Activated CD4-positive, alpha-beta T cell treated with anti-CD3 and anti-CD28 coated beads, Interleukin-2, amount 10 ng/mL, durations not matched to agents 7 days and 5 days (primary cell): ENCODE data around the gene LCLAT1. TPM values are rescaled to one million over a fixed set of nuclear protein-coding genes. Genes with fewer than 3 reads are reported as not detected.

Experiments
- CTCF ChIA-PET: fragments of 350-600 bp; sonication (Branson Sonifier 250); formaldehyde crosslinking; loops from one replicate; lab custom pipeline; 2021; ENCODE audit warnings: antibody characterized with exemption; lab: Charles Lee
- POLR2A ChIA-PET: fragments of 350-600 bp; sonication (Branson Sonifier 250); formaldehyde crosslinking; loops from one replicate; lab custom pipeline; 2021; ENCODE audit warnings: antibody characterized with exemption; lab: Charles Lee
- DNase-seq: peaks from one replicate; pipeline ENCODE4 v3.0.0-alpha.2; 2020
- H3K27ac Mint-ChIP-seq: one replicate; pipeline ENCODE4 v1.8.0; 2021; ENCODE audit warnings: mild to moderate bottlenecking, moderate library complexity, mixed read lengths
- H3K27me3 Mint-ChIP-seq: one replicate; pipeline ENCODE4 v1.8.0; 2021; ENCODE audit warnings: mixed read lengths
- H3K36me3 Mint-ChIP-seq: one replicate; pipeline ENCODE4 v1.8.0; 2021; ENCODE audit warnings: low read depth, mixed read lengths
- H3K4me1 Mint-ChIP-seq: one replicate; pipeline ENCODE4 v1.8.0; 2021; ENCODE audit warnings: mixed read lengths
- H3K4me3 Mint-ChIP-seq: one replicate; pipeline ENCODE4 v1.8.0; 2021; ENCODE audit warnings: mild to moderate bottlenecking, moderate library complexity, mixed read lengths
- H3K9me3 Mint-ChIP-seq: one replicate; pipeline ENCODE4 v1.8.0; 2021; ENCODE audit warnings: mixed read lengths
- total RNA-seq, 2 experiments: library from RNA; stranded (reverse); gene quantifications; one replicate each; pipeline ENCODE4 v1.2.3, GENCODE V29; 2021

LCLAT1 gene
- total RNA-seq, 2 experiments from 2014 or later, result 20.7 to 24.6 TPM

DNA sequence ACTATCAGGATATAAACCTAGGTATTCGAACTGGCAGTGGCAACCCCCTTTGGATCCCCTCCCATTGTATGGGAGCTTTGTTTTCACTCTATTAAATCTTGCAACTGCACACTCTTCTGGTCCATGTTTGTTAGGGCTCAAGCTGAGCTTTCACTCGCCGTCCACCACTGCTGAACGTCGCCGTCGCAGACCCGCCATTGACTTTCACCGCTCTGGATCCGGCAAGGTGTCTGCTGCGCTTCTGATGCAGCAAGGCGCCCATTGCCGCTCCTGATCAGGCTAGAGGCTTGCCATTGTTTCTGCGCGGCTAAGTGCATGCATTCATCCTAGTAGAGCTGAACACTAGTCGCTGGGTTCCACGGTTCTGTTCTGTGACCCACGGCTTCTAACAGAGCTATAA is 69.1 kb downstream of the LCLAT1 start:
- ChIA-PET POLR2A (no interaction called here), CTCF (interaction anchor here (1.9 kb wide), 1 partner anchor 9 kb away, joined by 6 read pairs; no protein-coding TSS in a partner anchor)
- Mint-ChIP-seq H3K36me3 (peaks cover 28% of the 10 kb centered on the region), H3K4me3 (no peak overlapping the region), H3K4me1 (no peaks in the 10 kb centered on the region), H3K9me3 (peaks cover 31% of the 10 kb centered on the region), H3K27me3 (no peaks in the 10 kb centered on the region), H3K27ac (no peak overlapping the region)
- DNase-seq, result no peak

DNA sequence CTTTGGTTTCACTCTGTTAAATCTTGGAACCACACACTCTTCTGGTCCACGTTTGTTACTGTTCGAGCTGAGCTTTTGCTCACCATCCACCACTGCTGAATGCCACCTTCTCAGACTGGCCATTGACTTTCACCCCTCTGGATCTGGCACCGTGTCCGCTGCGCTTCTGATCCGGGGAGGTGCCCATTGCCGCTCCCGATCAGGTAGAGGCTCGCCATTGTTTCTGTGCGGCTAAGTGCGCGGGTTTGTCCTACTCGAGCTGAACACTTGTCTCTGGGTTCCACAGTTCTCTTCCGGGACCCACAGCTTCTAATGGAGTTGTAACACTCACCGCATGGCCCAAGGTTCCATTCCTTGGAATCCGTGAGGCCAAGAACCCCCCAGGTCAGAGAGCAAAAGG is 72.8 kb downstream of the LCLAT1 start:
- Mint-ChIP-seq H3K27ac (no peak overlapping the region), H3K27me3 (no peaks in the 10 kb centered on the region), H3K36me3 (peaks cover 28% of the 10 kb centered on the region), H3K4me3 (no peak overlapping the region), H3K9me3 (peaks cover 31% of the 10 kb centered on the region), H3K4me1 (no peaks in the 10 kb centered on the region)
- POLR2A ChIA-PET, result no interaction called here
- CTCF ChIA-PET, result no interaction called here
- DNase-seq, result no peak

DNA sequence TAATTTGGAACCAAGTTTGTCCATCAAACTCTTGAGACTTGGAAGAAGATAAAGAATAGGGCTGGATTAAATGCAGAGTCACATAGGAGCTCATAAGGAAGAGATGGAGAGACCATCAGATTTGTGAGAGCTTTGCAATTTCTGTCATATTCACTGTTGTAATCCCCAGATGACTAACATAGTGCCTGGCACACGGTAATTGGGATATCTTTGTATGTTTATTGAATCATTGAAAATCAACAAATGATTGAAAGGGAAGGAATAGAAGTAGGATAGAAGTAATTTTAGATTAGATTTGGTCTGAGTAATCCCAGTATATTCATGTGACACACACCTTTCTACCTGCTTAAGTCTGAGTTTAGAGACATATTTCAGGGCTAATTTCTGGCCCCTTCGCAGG is 75.4 kb downstream of the LCLAT1 start:
- Mint-ChIP-seq H3K27ac (no peak overlapping the region), H3K9me3 (peaks cover 27% of the 10 kb centered on the region), H3K36me3 (peaks cover 40% of the 10 kb centered on the region), H3K4me3 (no peak overlapping the region), H3K27me3 (no peaks in the 10 kb centered on the region), H3K4me1 (no peaks in the 10 kb centered on the region)
- POLR2A ChIA-PET, result no interaction called here
- DNase-seq, result no peak
- CTCF ChIA-PET, result no interaction called here

- CTCF ChIA-PET, result no interaction called here
- Mint-ChIP-seq H3K27ac (no peak overlapping the region), H3K4me1 (no peaks in the 10 kb centered on the region), H3K27me3 (no peaks in the 10 kb centered on the region), H3K9me3 (peaks cover 7% of the 10 kb centered on the region), H3K36me3 (peaks cover 25% of the 10 kb centered on the region), H3K4me3 (no peak overlapping the region)
- no peak for DNase-seq
- POLR2A ChIA-PET, result no interaction called here
Observed at GRCh38 chr2:30527411-30527810, 80.4 kb downstream of the LCLAT1 start.

GRCh38 chr2:30527859-30528258 is 80.8 kb downstream of the LCLAT1 start:
- Mint-ChIP-seq H3K27me3 (no peaks in the 10 kb centered on the region), H3K9me3 (peaks cover 7% of the 10 kb centered on the region), H3K27ac (no peak overlapping the region), H3K4me1 (no peaks in the 10 kb centered on the region), H3K4me3 (no peak overlapping the region), H3K36me3 (peaks cover 26% of the 10 kb centered on the region)
- ChIA-PET POLR2A (no interaction called here), CTCF (no interaction called here)
- no peak for DNase-seq

GRCh38 chr2:30530346-30530745 is 83.3 kb downstream of the LCLAT1 start:
- no peak overlapping the region for H3K4me3 Mint-ChIP-seq
- POLR2A ChIA-PET, result no interaction called here
- no peaks in the 10 kb centered on the region for H3K4me1 Mint-ChIP-seq
- H3K27me3 Mint-ChIP-seq, result no peaks in the 10 kb centered on the region
- no peak overlapping the region for H3K27ac Mint-ChIP-seq
- H3K9me3 Mint-ChIP-seq, result peaks cover 12% of the 10 kb centered on the region
- no peak for DNase-seq
- H3K36me3 Mint-ChIP-seq, result peaks cover 44% of the 10 kb centered on the region
- CTCF ChIA-PET, result interaction anchor here (1.5 kb wide), 1 partner anchor 11 kb away, joined by 5 read pairs; no protein-coding TSS in a partner anchor

GRCh38 chr2:30541680-30542079 is 94.6 kb downstream of the LCLAT1 start:
- DNase-seq, result no peak
- peaks cover 6% of the 10 kb centered on the region for H3K9me3 Mint-ChIP-seq
- ChIA-PET POLR2A (no interaction called here), CTCF (interaction anchor here (1.5 kb wide), 1 partner anchor 12 kb away, joined by 5 read pairs; no protein-coding TSS in a partner anchor)
- H3K27me3 Mint-ChIP-seq, result no peaks in the 10 kb centered on the region
- peaks cover 11% of the 10 kb centered on the region for H3K4me1 Mint-ChIP-seq
- H3K4me3 Mint-ChIP-seq, result no peak overlapping the region
- H3K36me3 Mint-ChIP-seq, result peaks cover 23% of the 10 kb centered on the region
- H3K27ac Mint-ChIP-seq, result no peak overlapping the region

DNA sequence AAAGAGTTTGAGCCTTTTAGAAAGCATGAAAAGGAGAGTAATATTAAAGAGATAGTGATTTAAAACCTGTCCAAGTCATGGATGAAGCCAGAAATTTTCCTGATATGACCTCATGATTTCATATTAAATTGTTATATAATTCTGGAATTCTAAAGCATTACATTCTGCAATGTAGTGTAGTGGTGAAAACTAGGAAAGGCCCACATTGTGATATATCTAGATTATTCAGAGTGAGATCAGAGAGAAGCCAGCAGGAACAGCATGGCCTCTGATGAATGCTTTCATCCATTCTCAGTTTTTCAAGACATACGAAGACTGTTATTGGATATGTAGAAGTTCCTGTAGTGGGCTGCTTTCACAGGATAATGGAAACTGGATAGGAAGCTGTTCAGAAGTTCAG is 98.8 kb downstream of the LCLAT1 start:
- Mint-ChIP-seq H3K4me1 (peaks cover 11% of the 10 kb centered on the region), H3K27ac (no peak overlapping the region), H3K27me3 (no peaks in the 10 kb centered on the region), H3K36me3 (peaks cover 13% of the 10 kb centered on the region), H3K4me3 (no peak overlapping the region), H3K9me3 (peaks cover 5% of the 10 kb centered on the region)
- POLR2A ChIA-PET, result no interaction called here
- CTCF ChIA-PET, result no interaction called here
- no peak for DNase-seq

DNA sequence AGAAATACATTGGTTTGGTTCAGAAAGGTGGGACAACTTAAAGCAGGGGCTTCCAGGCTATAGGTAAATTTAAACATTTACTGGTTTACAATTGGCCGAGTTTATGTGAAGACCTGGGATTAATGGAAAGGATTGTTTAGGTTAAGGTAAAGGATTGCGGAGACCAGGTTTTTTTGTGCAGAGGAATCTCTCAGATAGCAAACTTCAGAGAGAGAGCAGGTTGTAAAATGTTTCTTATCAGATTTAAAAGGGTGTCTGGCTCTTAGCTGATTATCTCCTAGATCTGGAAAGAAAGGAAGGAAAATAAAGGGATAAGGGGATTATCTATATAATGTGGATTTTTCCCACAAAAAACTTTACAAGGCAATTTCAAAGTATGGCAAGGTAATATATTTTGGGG is 101.3 kb downstream of the LCLAT1 start:
- Mint-ChIP-seq H3K4me3 (no peak overlapping the region), H3K27me3 (no peaks in the 10 kb centered on the region), H3K36me3 (peaks cover 8% of the 10 kb centered on the region), H3K4me1 (no peaks in the 10 kb centered on the region), H3K27ac (no peak overlapping the region), H3K9me3 (no peaks in the 10 kb centered on the region)
- ChIA-PET CTCF (interaction anchor here (0.5 kb wide), 1 partner anchor 113 kb away, joined by 3 read pairs; no protein-coding TSS in a partner anchor), POLR2A (no interaction called here)
- no peak for DNase-seq

DNA sequence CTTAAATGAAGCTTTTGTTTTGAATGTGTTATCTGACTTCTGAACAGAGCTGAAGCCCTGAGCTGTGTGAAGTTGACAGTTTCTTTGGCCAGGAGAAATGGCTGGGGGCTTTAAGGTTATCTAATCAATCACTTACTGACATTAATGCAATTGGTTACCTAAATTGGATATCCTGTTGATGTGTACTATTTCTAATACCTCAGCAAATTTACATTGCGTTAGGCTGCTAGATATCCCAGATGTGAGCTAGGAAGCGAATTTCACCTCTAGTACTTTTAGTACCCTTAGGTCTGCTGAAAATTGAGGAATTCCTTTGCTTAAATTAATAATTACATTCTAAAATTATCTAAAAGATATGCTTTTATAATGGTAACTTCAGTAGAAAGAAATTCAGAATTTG is 102.0 kb downstream of the LCLAT1 start:
- Mint-ChIP-seq H3K4me3 (no peak overlapping the region), H3K36me3 (peaks cover 8% of the 10 kb centered on the region), H3K4me1 (no peaks in the 10 kb centered on the region), H3K27me3 (no peaks in the 10 kb centered on the region), H3K9me3 (no peaks in the 10 kb centered on the region), H3K27ac (no peak overlapping the region)
- DNase-seq, result no peak
- ChIA-PET CTCF (interaction anchor here (0.5 to 0.6 kb wide), 2 partner anchors 113 to 287 kb away, joined by 3 read pairs; no protein-coding TSS in a partner anchor), POLR2A (no interaction called here)

- no peaks in the 10 kb centered on the region for H3K4me1 Mint-ChIP-seq
- no peaks in the 10 kb centered on the region for H3K27me3 Mint-ChIP-seq
- H3K4me3 Mint-ChIP-seq, result no peak overlapping the region
- H3K27ac Mint-ChIP-seq, result no peak overlapping the region
- CTCF ChIA-PET, result interaction anchor here (0.5 to 0.6 kb wide), 2 partner anchors 10 to 289 kb away, joined by 3 read pairs; no protein-coding TSS in a partner anchor
- DNase-seq, result no peak
- peaks cover 12% of the 10 kb centered on the region for H3K36me3 Mint-ChIP-seq
- POLR2A ChIA-PET, result no interaction called here
- no peaks in the 10 kb centered on the region for H3K9me3 Mint-ChIP-seq
Observed at GRCh38 chr2:30559544-30560275, 112.7 kb downstream of the LCLAT1 start.

DNA sequence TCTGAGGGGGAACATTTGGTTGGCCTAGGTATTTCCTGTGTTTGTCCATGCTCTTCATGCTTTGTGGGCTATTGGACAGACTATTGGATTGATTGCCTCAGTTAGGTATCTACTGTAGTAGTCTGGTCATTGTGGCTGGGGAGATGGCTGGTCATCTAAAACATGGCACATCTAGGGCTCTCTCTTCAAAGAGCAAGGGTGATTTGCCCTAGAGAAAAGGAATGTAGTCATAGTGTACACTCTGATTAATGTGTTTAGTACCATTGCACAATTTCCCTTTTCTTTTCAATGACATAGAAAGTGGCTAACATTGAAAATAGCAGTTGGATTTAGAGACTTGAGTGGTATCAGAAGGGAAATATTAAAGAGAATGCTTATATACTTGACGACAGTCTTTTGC is 114.3 kb downstream of the LCLAT1 start:
- DNase-seq, result no peak
- ChIA-PET CTCF (no interaction called here), POLR2A (no interaction called here)
- Mint-ChIP-seq H3K9me3 (no peaks in the 10 kb centered on the region), H3K27me3 (no peaks in the 10 kb centered on the region), H3K4me3 (no peak overlapping the region), H3K4me1 (peaks cover 15% of the 10 kb centered on the region), H3K27ac (no peak overlapping the region), H3K36me3 (peaks cover 12% of the 10 kb centered on the region)

GRCh38 chr2:30565851-30566358 is 118.9 kb downstream of the LCLAT1 start:
- Mint-ChIP-seq H3K36me3 (peaks cover 25% of the 10 kb centered on the region), H3K4me3 (peak overlapping the region; percentile 4), H3K27ac (peak overlapping the region; percentile 57), H3K4me1 (peaks cover 15% of the 10 kb centered on the region), H3K27me3 (no peaks in the 10 kb centered on the region), H3K9me3 (no peaks in the 10 kb centered on the region)
- DNase-seq, result no peak
- ChIA-PET CTCF (interaction anchor here (0.6 kb wide), 1 partner anchor 225 kb away, joined by 3 read pairs; no protein-coding TSS in a partner anchor), POLR2A (no interaction called here)
